Endothelial cell of umbilical vein (primary cell): ENCODE measurements around the gene CNTNAP2. TPM values are rescaled to one million over a fixed set of nuclear protein-coding genes. Genes with fewer than 3 reads are reported as not detected.

Source experiments
- BruUV-seq: library from RNA; stranded (reverse); fragments of 400-500 nt; replicated peaks from 2 replicates; lab custom pipeline; 2021; lab: Mats Ljungman, UMichigan
- CTCF ChIA-PET: fragments of 300-600, 350-600 bp; sonication (Branson Sonifier 250); formaldehyde crosslinking; loops from one replicate; lab custom pipeline; 2021; ENCODE audit warnings: antibody characterized with exemption, inconsistent platforms; lab: Charles Lee
- POLR2A ChIA-PET: fragments of 300-600, 350-600 bp; sonication (Branson Sonifier 250); formaldehyde crosslinking; loops from one replicate; lab custom pipeline; 2021; ENCODE audit warnings: antibody characterized with exemption, inconsistent platforms; lab: Charles Lee
- DNase-seq: peaks from one replicate; pipeline ENCODE4 v3.0.0-alpha.2; 2011; ENCODE audit warnings: low read depth, low spot score
- FAIRE-seq: peaks from 2 replicates; lab custom pipeline; 2011; peaks lifted over from hg19 to GRCh38; lab: Jason Lieb, UNC
- H2AFZ ChIP-seq: 2 replicates; pipeline ENCODE4 v1.6.0; 2012; ENCODE audit warnings: low read depth, low read length, control low read depth, inconsistent platforms
- H3K27ac ChIP-seq: 2 replicates; pipeline ENCODE4 v1.5.1; 2011; ENCODE audit warnings: low read depth, mild to moderate bottlenecking, control low read depth, low read length, moderate library complexity; ENCODE audit not compliant: insufficient read depth
- H3K27me3 ChIP-seq, 2 experiments: 2 replicates each; pipeline versions ENCODE4 v1.6.0 to v1.6.1; 2011; ENCODE audit warnings: low read length in 2 of 2, mixed read lengths in 1 of 2; ENCODE audit not compliant: control insufficient read depth in 2 of 2, insufficient read depth in 2 of 2
- H3K36me3 ChIP-seq, 2 experiments: 2 replicates in 1 of 2; 3 replicates in 1 of 2; pipeline ENCODE4 v1.5.1; 2011; ENCODE audit warnings: low read length in 2 of 2, mild to moderate bottlenecking in 1 of 2, moderate library complexity in 1 of 2; ENCODE audit not compliant: control insufficient read depth in 2 of 2, insufficient read depth in 2 of 2; ENCODE audit errors: extremely low read depth in 1 of 2
- H3K4me1 ChIP-seq: 3 replicates; pipeline ENCODE4 v1.5.1; 2011; ENCODE audit warnings: mild to moderate bottlenecking, low read length; ENCODE audit not compliant: control insufficient read depth, insufficient read depth; ENCODE audit errors: extremely low read depth
- H3K4me2 ChIP-seq: 2 replicates; pipeline ENCODE4 v1.6.1; 2011; ENCODE audit warnings: low read length, control low read depth, mixed read lengths; ENCODE audit not compliant: insufficient read depth
- H3K4me3 ChIP-seq, 3 experiments: fragments of 200-600 bp in 1 of 3; sonication (generic), shearing (Covaris generic) in 1 of 3; replicated peaks in 1 of 3; 2 replicates each; pipeline ENCODE4 v1.5.1; 2011 to 2016; ENCODE audit warnings: control low read depth in 3 of 3, low read length in 3 of 3, mild to moderate bottlenecking in 2 of 3, inconsistent platforms in 1 of 3, low read depth in 1 of 3, moderate library complexity in 1 of 3; ENCODE audit not compliant: insufficient read depth in 1 of 3
- H3K79me2 ChIP-seq: 2 replicates; pipeline ENCODE4 v1.6.0; 2012; ENCODE audit warnings: low read length, inconsistent platforms; ENCODE audit not compliant: control insufficient read depth, insufficient read depth
- H3K9ac ChIP-seq: replicated peaks from 2 replicates; pipeline ENCODE3; 2011; ENCODE audit warnings: low read length, control low read depth; ENCODE audit not compliant: insufficient read depth; ENCODE audit errors: extremely low read depth
- H3K9me1 ChIP-seq: replicated peaks from 3 replicates; pipeline ENCODE4 v1.6.0; 2011; ENCODE audit warnings: mild to moderate bottlenecking, low read length; ENCODE audit not compliant: control insufficient read depth, insufficient read depth; ENCODE audit errors: extremely low read depth
- H3K9me3 ChIP-seq: replicated peaks from 2 replicates; pipeline ENCODE4 v1.5.1; 2012; ENCODE audit warnings: low read length, inconsistent platforms; ENCODE audit not compliant: control insufficient read depth, insufficient read depth
- H4K20me1 ChIP-seq: replicated peaks from 2 replicates; pipeline ENCODE3; 2011; ENCODE audit warnings: mild to moderate bottlenecking, low read length; ENCODE audit not compliant: control insufficient read depth, insufficient read depth; ENCODE audit errors: extremely low read depth
- CTCF ChIP-seq, 2 donors: IDR thresholded peaks; 1 replicate in 1 of 2; 2 replicates in 1 of 2; pipeline ENCODE4 v1.5.1; 2011; ENCODE audit warnings: low read length in 2 of 2, mild to moderate bottlenecking in 2 of 2, moderate library complexity in 2 of 2, control low read depth in 1 of 2, inconsistent platforms in 1 of 2, low read depth in 1 of 2; ENCODE audit not compliant: insufficient read depth in 1 of 2; ENCODE audit errors: extremely low read depth in 1 of 2
- EZH2 ChIP-seq: IDR thresholded peaks from 2 replicates; pipeline ENCODE4 v1.6.1; 2012; ENCODE audit warnings: borderline replicate concordance, low read depth, mild to moderate bottlenecking, moderate library complexity, low read length, inconsistent platforms; ENCODE audit not compliant: severe bottlenecking
- FOS ChIP-seq: IDR thresholded peaks from 2 replicates; pipeline ENCODE4 v1.6.1; 2011; ENCODE audit warnings: mild to moderate bottlenecking, low read length, moderate library complexity, borderline replicate concordance; ENCODE audit not compliant: insufficient read depth
- GATA2 ChIP-seq: IDR thresholded peaks from 2 replicates; pipeline ENCODE4 v1.7.0; 2011; ENCODE audit warnings: low read depth, mild to moderate bottlenecking, moderate library complexity, mixed read lengths, low read length; ENCODE audit not compliant: insufficient read length, insufficient read depth
- JUN ChIP-seq: IDR thresholded peaks from 2 replicates; pipeline ENCODE4 v1.6.1; 2011; ENCODE audit warnings: borderline replicate concordance, low read depth; ENCODE audit not compliant: insufficient read length, insufficient read depth
- MAX ChIP-seq: IDR thresholded peaks from 2 replicates; pipeline ENCODE4 v1.6.1; 2011; ENCODE audit not compliant: insufficient read depth, insufficient read length
- MYC ChIP-seq: IDR thresholded peaks from one replicate; pipeline ENCODE4 v1.6.1; 2011; ENCODE audit warnings: mild to moderate bottlenecking, low read depth, low read length
- POLR2A ChIP-seq: IDR thresholded peaks from 2 replicates; pipeline ENCODE4 v1.6.1; 2012; ENCODE audit warnings: low read depth, mild to moderate bottlenecking, control low read depth, low read length
- POLR2AphosphoS5 ChIP-seq: IDR thresholded peaks from 2 replicates; pipeline ENCODE4 v1.6.1; 2012; ENCODE audit warnings: low read depth, mild to moderate bottlenecking, control low read depth, low read length, moderate library complexity; ENCODE audit not compliant: insufficient read depth
- dilution Hi-C: fragments of 300-500 bp; cut with MboI; formaldehyde crosslinking; loops from one replicate; pipeline ENCODE4 v1.15.0; 2019; ENCODE audit warnings: low sequenced_read_pairs; ENCODE audit not compliant: extremely low pct_ligation_motif_present
- intact Hi-C: fragments of 100-400 bp; cut with micrococcal nuclease; formaldehyde crosslinking; loops from one replicate; pipeline ENCODE4 v1.10.0; 2022
- polyA plus RNA-seq, 4 experiments: library from polyadenylated mRNA; depleted of rRNA in 3 of 4; stranded (reverse) in 3 of 4; unstranded in 1 of 4; fragments of >200 nt; gene quantifications; 2 replicates each; pipeline versions ENCODE4 v1.2.1 to v1.2.3, GENCODE V29; 2011 to 2012; ENCODE audit warnings: missing spikeins in 1 of 4
- total RNA-seq: library from RNA; stranded (reverse); gene quantifications from 2 replicates; pipeline ENCODE4 v1.2.3, GENCODE V29; 2021

Gene CNTNAP2
- total and polyA plus RNA-seq, 2 donors (not counting 3 experiments of a cell fraction or from before 2014, with no cell fraction given): not detected

- dilution Hi-C loops (no loop called here), intact Hi-C loops (no loop called here)
- DNase-seq: no peak
- BruUV-seq: no TSS peak
- Histone ChIP-seq H3K4me1 (no peaks in the 10 kb centered on the region), H4K20me1 (no peaks in the 10 kb centered on the region), H3K27ac (no peak overlapping the region), H3K4me3 (no peak overlapping the region), H3K9me1 (no peaks in the 10 kb centered on the region), H3K79me2 (no peaks in the 10 kb centered on the region), H3K36me3 (no peaks in the 10 kb centered on the region), H3K9me3 (peaks cover 2% of the 10 kb centered on the region), H3K4me2 (no peak overlapping the region), H2AFZ (no peak overlapping the region), H3K27me3 (no peaks in the 10 kb centered on the region), H3K9ac (no peak overlapping the region)
- TF ChIP-seq MAX: no peak
- TF ChIP-seq FOS: no peak
- no peak for TF ChIP-seq POLR2AphosphoS5
- no peak for TF ChIP-seq GATA2
- no peak for TF ChIP-seq POLR2A
- TF ChIP-seq JUN: no peak
- no peak for TF ChIP-seq EZH2
- FAIRE-seq: no peak
- POLR2A ChIA-PET: no interaction called here
- CTCF ChIA-PET: no interaction called here
These were observed 2.4 kb downstream of the CNTNAP2 start for GRCh38 chr7:146119002-146119401.

GRCh38 chr7:146123715-146124114, 7.1 kb downstream of the CNTNAP2 start:
- ChIA-PET CTCF (no interaction called here), POLR2A (no interaction called here)
- Histone ChIP-seq H3K27me3 (no peaks in the 10 kb centered on the region), H3K27ac (no peak overlapping the region), H3K4me1 (no peaks in the 10 kb centered on the region), H3K4me3 (no peak overlapping the region), H3K9ac (no peak overlapping the region), H2AFZ (no peak overlapping the region), H3K9me3 (peaks cover 2% of the 10 kb centered on the region), H3K9me1 (no peaks in the 10 kb centered on the region), H4K20me1 (no peaks in the 10 kb centered on the region), H3K4me2 (no peak overlapping the region), H3K36me3 (no peaks in the 10 kb centered on the region), H3K79me2 (no peaks in the 10 kb centered on the region)
- intact Hi-C loops (no loop called here), dilution Hi-C loops (no loop called here)
- TF ChIP-seq FOS (no peak), JUN (no peak), EZH2 (no peak), MAX (no peak), CTCF (IDR thresholded peaks at IDR 0.05; ENCODE audit: extremely low read depth in 1 of 2, insufficient read depth in 1 of 2, low read depth in 1 of 2, low read length in 2 of 2) (no peak), MYC (no peak), GATA2 (no peak), POLR2A (no peak)
- no peak for FAIRE-seq
- no TSS peak for BruUV-seq
- no peak for DNase-seq
